GM12878 (cell line): ENCODE measurements around the gene SYNGR2. TPM values are rescaled to one million over a fixed set of nuclear protein-coding genes. Genes with fewer than 3 reads are reported as not detected.

Experiments used
- BCL3 ChIP-seq: IDR thresholded peaks from 2 replicates; pipeline ENCODE4 v1.6.1; 2011; ENCODE audit warnings: borderline replicate concordance, low read depth, mild to moderate bottlenecking, moderate library complexity, low read length; ENCODE audit not compliant: insufficient read depth, poor library complexity, severe bottlenecking
- E2F8 ChIP-seq: fragments of 450-650 bp; IDR thresholded peaks from 2 replicates; pipeline ENCODE4 v1.6.1; 2018; ENCODE audit warnings: mild to moderate bottlenecking, low read depth, moderate library complexity; ENCODE audit not compliant: partially characterized antibody
- FOS ChIP-seq: IDR thresholded peaks from 3 replicates; pipeline ENCODE4 v1.6.1; 2011; ENCODE audit warnings: borderline replicate concordance; ENCODE audit not compliant: insufficient read length; ENCODE audit errors: extremely low read depth
- POLR2A ChIP-seq: IDR thresholded peaks from 2 replicates; pipeline ENCODE4 v1.6.1; 2011; ENCODE audit warnings: low read depth, mild to moderate bottlenecking, low read length
- SMC3 ChIP-seq: IDR thresholded peaks from 2 replicates; pipeline ENCODE4 v1.6.1; 2011; ENCODE audit warnings: low read length, improper control_type of control experiment, borderline replicate concordance
- ZSCAN29 ChIP-seq: fragments of 450-650 bp; IDR thresholded peaks from 2 replicates; pipeline ENCODE4 v1.6.1; 2017; ENCODE audit warnings: mild to moderate bottlenecking, moderate library complexity
- polyA plus RNA-seq, 11 experiments: library from polyadenylated mRNA; depleted of rRNA in 4 of 11; unstranded in 6 of 11; stranded (reverse) in 5 of 11; fragments of >200 nt; fragmentation: Nextera tagmentation in 4 of 11; fragmentation: Illumina TruSeq in 1 of 11; extraction: Ambion mirVana in 4 of 11; extraction: Trizol in 1 of 11; gene quantifications; 1 replicate in 1 of 11; 2 replicates in 10 of 11; pipeline versions ENCODE4 v1.2.1 to v1.2.3, GENCODE V29; 2011 to 2016; ENCODE audit warnings: inconsistent platforms in 2 of 11, missing spikeins in 2 of 11, low read depth in 1 of 11
- total RNA-seq, 4 experiments: library from RNA; depleted of rRNA in 3 of 4; stranded (reverse); fragments of >200 nt in 3 of 4; fragmentation: Illumina TruSeq in 1 of 4; extraction: Trizol in 1 of 4; gene quantifications; 2 replicates each; pipeline versions ENCODE4 v1.2.1 to v1.2.3, GENCODE V29; 2013 to 2021
- TF ChIP-seq, protein P1 (sequence below): IDR thresholded peaks from 2 replicates; pipeline ENCODE4 v1.6.1; 2012; ENCODE audit warnings: improper control_type of control experiment, low read depth, low read length; ENCODE audit not compliant: insufficient replicate concordance
- TF ChIP-seq, protein P2 (sequence below), 3 experiments: IDR thresholded peaks in 2 of 3; conservative IDR thresholded peaks in 1 of 3; 2 replicates each; pipeline ENCODE4 v1.5.1; 2011; ENCODE audit warnings: low read depth in 3 of 3, low read length in 3 of 3, mild to moderate bottlenecking in 3 of 3, control low read depth in 2 of 3, moderate library complexity in 2 of 3, inconsistent platforms in 1 of 3, mixed read lengths in 1 of 3; ENCODE audit not compliant: control insufficient read depth in 2 of 3, insufficient read depth in 1 of 3; ENCODE audit errors: extremely low read depth in 1 of 3

The SYNGR2 gene
- total and polyA plus RNA-seq, 10 of the 15 experiments (the other 5 are each of a cell fraction or from before 2014, with no cell fraction given) = 4.4 to 529 (median 261) TPM

DNA sequence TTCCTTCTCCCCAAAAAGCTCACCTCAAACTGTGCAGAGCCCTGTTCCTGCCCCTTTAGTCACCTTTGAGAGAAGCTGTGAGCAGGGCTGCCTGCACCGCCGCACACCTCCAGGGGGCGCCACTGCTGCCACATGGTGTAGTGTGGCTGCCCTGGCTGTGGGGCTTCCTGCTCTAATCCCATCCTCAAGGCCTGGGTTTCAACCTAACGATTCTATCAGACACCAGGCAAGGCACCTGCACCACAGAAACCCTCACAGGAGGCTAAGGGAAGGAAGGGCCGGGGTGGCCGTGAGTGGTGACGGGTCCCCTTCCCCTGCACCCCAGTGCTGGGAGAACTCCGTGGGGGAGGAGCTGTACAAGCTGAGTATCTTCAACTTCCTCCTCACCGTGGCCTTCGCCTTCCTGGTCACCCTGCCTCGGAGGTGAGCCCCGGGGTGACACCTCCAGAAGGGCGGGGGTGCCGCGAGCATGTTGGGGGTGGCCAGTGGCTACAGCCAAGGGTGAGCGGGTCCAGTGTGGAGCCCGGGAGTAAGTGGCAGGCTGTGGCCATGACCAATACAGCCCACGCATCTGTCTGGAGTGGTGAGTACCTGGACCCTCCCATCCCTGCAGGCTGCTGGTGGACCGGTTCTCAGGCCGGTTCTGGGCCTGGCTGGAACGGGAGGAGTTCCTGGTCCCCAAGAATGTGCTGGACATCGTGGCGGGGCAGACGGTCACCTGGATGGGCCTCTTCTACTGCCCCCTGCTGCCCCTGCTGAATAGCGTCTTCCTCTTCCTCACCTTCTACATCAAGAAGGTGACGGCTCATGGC lies 30.8 kb upstream of the SYNGR2 start (continued):
- TF ChIP-seq E2F8 (no peak), ZSCAN29 (no peak), POLR2A (peak; percentile 70), BCL3 (peak; percentile 27), SMC3 (no peak), FOS (no peak)
- TF ChIP-seq, protein P1, sequence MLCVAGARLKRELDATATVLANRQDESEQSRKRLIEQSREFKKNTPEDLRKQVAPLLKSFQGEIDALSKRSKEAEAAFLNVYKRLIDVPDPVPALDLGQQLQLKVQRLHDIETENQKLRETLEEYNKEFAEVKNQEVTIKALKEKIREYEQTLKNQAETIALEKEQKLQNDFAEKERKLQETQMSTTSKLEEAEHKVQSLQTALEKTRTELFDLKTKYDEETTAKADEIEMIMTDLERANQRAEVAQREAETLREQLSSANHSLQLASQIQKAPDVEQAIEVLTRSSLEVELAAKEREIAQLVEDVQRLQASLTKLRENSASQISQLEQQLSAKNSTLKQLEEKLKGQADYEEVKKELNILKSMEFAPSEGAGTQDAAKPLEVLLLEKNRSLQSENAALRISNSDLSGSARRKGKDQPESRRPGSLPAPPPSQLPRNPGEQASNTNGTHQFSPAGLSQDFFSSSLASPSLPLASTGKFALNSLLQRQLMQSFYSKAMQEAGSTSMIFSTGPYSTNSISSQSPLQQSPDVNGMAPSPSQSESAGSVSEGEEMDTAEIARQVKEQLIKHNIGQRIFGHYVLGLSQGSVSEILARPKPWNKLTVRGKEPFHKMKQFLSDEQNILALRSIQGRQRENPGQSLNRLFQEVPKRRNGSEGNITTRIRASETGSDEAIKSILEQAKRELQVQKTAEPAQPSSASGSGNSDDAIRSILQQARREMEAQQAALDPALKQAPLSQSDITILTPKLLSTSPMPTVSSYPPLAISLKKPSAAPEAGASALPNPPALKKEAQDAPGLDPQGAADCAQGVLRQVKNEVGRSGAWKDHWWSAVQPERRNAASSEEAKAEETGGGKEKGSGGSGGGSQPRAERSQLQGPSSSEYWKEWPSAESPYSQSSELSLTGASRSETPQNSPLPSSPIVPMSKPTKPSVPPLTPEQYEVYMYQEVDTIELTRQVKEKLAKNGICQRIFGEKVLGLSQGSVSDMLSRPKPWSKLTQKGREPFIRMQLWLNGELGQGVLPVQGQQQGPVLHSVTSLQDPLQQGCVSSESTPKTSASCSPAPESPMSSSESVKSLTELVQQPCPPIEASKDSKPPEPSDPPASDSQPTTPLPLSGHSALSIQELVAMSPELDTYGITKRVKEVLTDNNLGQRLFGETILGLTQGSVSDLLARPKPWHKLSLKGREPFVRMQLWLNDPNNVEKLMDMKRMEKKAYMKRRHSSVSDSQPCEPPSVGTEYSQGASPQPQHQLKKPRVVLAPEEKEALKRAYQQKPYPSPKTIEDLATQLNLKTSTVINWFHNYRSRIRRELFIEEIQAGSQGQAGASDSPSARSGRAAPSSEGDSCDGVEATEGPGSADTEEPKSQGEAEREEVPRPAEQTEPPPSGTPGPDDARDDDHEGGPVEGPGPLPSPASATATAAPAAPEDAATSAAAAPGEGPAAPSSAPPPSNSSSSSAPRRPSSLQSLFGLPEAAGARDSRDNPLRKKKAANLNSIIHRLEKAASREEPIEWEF = no peak
- TF ChIP-seq, protein P2, sequence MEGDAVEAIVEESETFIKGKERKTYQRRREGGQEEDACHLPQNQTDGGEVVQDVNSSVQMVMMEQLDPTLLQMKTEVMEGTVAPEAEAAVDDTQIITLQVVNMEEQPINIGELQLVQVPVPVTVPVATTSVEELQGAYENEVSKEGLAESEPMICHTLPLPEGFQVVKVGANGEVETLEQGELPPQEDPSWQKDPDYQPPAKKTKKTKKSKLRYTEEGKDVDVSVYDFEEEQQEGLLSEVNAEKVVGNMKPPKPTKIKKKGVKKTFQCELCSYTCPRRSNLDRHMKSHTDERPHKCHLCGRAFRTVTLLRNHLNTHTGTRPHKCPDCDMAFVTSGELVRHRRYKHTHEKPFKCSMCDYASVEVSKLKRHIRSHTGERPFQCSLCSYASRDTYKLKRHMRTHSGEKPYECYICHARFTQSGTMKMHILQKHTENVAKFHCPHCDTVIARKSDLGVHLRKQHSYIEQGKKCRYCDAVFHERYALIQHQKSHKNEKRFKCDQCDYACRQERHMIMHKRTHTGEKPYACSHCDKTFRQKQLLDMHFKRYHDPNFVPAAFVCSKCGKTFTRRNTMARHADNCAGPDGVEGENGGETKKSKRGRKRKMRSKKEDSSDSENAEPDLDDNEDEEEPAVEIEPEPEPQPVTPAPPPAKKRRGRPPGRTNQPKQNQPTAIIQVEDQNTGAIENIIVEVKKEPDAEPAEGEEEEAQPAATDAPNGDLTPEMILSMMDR (IDR thresholded peaks at IDR 0.05 in 2 of 3, conservative IDR thresholded peaks at IDR 0.05 in 1 of 3; ENCODE audit: control insufficient read depth in 2 of 3, extremely low read depth in 1 of 3, insufficient read depth in 1 of 3, low read depth in 3 of 3, low read length in 3 of 3) = peak; percentile 39 to 92 (median 80)
